ENCODE measurements around the gene LRRC27. TPM values are rescaled to one million over a fixed set of nuclear protein-coding genes. Genes with fewer than 3 reads are reported as not detected.

Gene LRRC27
- total and polyA plus RNA-seq, 2 donors (not counting 1 experiment from before 2014, with no cell fraction given) = 23.6 to 25.6 TPM

- Histone ChIP-seq H3K4me2 (replicated peaks; ENCODE audit: low read depth, low read length, poor library complexity, severe bottlenecking) (peak overlapping the region; percentile 82), H3K4me1 (ENCODE audit: control insufficient read depth in 2 of 2, insufficient read depth in 2 of 2, low read length in 2 of 2) (peaks cover 54 to 59% of the 10 kb centered on the region in 2 donors), H2AFZ (ENCODE audit: insufficient read depth, low read depth, low read length, poor library complexity, severe bottlenecking) (peak overlapping the region; percentile 12), H3K27me3 (replicated peaks in 1 of 4; ENCODE audit: control extremely low read depth in 1 of 4, control insufficient read depth in 3 of 4, insufficient read depth in 4 of 4, low read length in 3 of 4) (no peaks in the 10 kb centered on the region), H3K79me2 (ENCODE audit: control insufficient read depth, insufficient read depth, low read length) (no peaks in the 10 kb centered on the region), H4K20me1 (ENCODE audit: control insufficient read depth, insufficient read depth, low read length, poor library complexity, severe bottlenecking) (no peaks in the 10 kb centered on the region), H3K27ac (ENCODE audit: low read length in 2 of 2) (peak overlapping the region; percentile 92 to 99), H3K9ac (ENCODE audit: low read length) (peak overlapping the region; percentile 48), H3K9me3 (ENCODE audit: control extremely low read depth in 1 of 3, control insufficient read depth in 2 of 3, insufficient read depth in 1 of 3, low read length in 2 of 3) (peaks cover 0 to 3% (median 0%) of the 10 kb centered on the region in 3 donors), H3K36me3 (replicated peaks in 1 of 2; ENCODE audit: control extremely low read depth in 1 of 2, control insufficient read depth in 1 of 2, extremely low read depth in 1 of 2, insufficient read depth in 2 of 2, low read length in 1 of 2) (peaks cover 0 to under 1% of the 10 kb centered on the region in 2 experiments), H3K4me3 (ENCODE audit: control extremely low read depth in 1 of 5, extremely low read depth in 1 of 5, insufficient read depth in 1 of 5, low read depth in 2 of 5, low read length in 4 of 5) (peak overlapping the region in 2 of 5 experiments; percentile 25 to 46)
- ATAC-seq (ENCODE audit: low read depth) (peak; percentile 24), DNase-seq (peak; percentile 85)
- intact Hi-C loops (cut with micrococcal nuclease) = loop anchor here (1.0 kb wide), 1 partner anchor 24 kb away; no protein-coding TSS in a partner anchor
- Mint-ChIP-seq H3K9me3 (ENCODE audit: insufficient read depth) (no peaks in the 10 kb centered on the region), H3K4me1 (peaks cover 51% of the 10 kb centered on the region), H3K27ac (peak overlapping the region; percentile 94), H3K4me3 (peak overlapping the region; percentile 79), H3K27me3 (no peaks in the 10 kb centered on the region)
- whole genome bisulfite sequencing (ENCODE audit: insufficient coverage) = 31% methylated on average over 25 of the region's 26 CpGs
- ChIA-PET CTCF (interaction anchor here (0.8 to 4.1 kb wide), 8 partner anchors 11 to 149 kb away, joined by 3 to 29 read pairs (median 5); no protein-coding TSS in a partner anchor), POLR2A (interaction anchor here (0.7 to 4.0 kb wide), 8 partner anchors 10 to 149 kb away, joined by 3 to 29 read pairs (median 5); partner anchors contain the start of gene PWWP2B)
- TF ChIP-seq, protein P1, sequence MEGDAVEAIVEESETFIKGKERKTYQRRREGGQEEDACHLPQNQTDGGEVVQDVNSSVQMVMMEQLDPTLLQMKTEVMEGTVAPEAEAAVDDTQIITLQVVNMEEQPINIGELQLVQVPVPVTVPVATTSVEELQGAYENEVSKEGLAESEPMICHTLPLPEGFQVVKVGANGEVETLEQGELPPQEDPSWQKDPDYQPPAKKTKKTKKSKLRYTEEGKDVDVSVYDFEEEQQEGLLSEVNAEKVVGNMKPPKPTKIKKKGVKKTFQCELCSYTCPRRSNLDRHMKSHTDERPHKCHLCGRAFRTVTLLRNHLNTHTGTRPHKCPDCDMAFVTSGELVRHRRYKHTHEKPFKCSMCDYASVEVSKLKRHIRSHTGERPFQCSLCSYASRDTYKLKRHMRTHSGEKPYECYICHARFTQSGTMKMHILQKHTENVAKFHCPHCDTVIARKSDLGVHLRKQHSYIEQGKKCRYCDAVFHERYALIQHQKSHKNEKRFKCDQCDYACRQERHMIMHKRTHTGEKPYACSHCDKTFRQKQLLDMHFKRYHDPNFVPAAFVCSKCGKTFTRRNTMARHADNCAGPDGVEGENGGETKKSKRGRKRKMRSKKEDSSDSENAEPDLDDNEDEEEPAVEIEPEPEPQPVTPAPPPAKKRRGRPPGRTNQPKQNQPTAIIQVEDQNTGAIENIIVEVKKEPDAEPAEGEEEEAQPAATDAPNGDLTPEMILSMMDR (IDR thresholded peaks at IDR 0.05) = no peak
- TF ChIP-seq EZH2 (IDR thresholded peaks at IDR 0.05; ENCODE audit: borderline replicate concordance, insufficient read depth, low read depth, low read length, poor library complexity, severe bottlenecking) = no peak
Measured at GRCh38 chr10:132422903-132423825, 91.2 kb downstream of the LRRC27 start.
